Brain microvascular endothelial cell (primary cell): ENCODE data around the gene CDKL1.

Experiments used
- DNase-seq: peaks from one replicate; pipeline ENCODE4 v3.0.0-alpha.2; 2020
- H3K27ac ChIP-seq: fragments of 250-450 bp; sonication (Bioruptor Pico); 2 replicates; pipeline ENCODE4 v1.5.1; 2020; ENCODE audit warnings: mild to moderate bottlenecking, moderate library complexity
- H3K27me3 ChIP-seq: fragments of 250-450 bp; sonication (Bioruptor Pico); replicated peaks from 2 replicates; pipeline ENCODE4 v1.5.1; 2020; ENCODE audit warnings: mild to moderate bottlenecking
- H3K36me3 ChIP-seq: fragments of 250-450 bp; sonication (Bioruptor Pico); replicated peaks from 2 replicates; pipeline ENCODE4 v1.5.1; 2020; ENCODE audit warnings: mild to moderate bottlenecking
- H3K4me3 ChIP-seq: 2 replicates; pipeline ENCODE4 v1.5.1; 2011; ENCODE audit warnings: low read depth, mild to moderate bottlenecking, control low read depth, low read length, moderate library complexity
- CTCF ChIP-seq: IDR thresholded peaks from 2 replicates; pipeline ENCODE4 v1.5.1; 2011; ENCODE audit warnings: low read depth, mild to moderate bottlenecking, moderate library complexity, low read length, control low read depth, inconsistent platforms; ENCODE audit errors: missing control alignments
- in situ Hi-C: cut with HindIII; loops from 2 replicates; pipeline ENCODE4 v1.10.0; 2017; ENCODE audit warnings: low sequenced_read_pairs, low pct_ligation_motif_present

Gene CDKL1

GRCh38 chr14:50344876-50345563 lies 51.7 kb downstream of the CDKL1 start:
- Histone ChIP-seq H3K27me3 (no peaks in the 10 kb centered on the region), H3K36me3 (no peaks in the 10 kb centered on the region), H3K4me3 (no peak overlapping the region), H3K27ac (no peak overlapping the region)
- DNase-seq, result no peak
- in situ Hi-C loops, result no loop called here
- no peak for TF ChIP-seq CTCF

GRCh38 chr14:50344116-50344775 lies 52.4 kb downstream of the CDKL1 start:
- Histone ChIP-seq H3K4me3 (no peak overlapping the region), H3K36me3 (no peaks in the 10 kb centered on the region), H3K27ac (no peak overlapping the region), H3K27me3 (no peaks in the 10 kb centered on the region)
- in situ Hi-C loops, result no loop called here
- no peak for TF ChIP-seq CTCF
- DNase-seq, result no peak

GRCh38 chr14:50343434-50343833 lies 53.2 kb downstream of the CDKL1 start:
- no peaks in the 10 kb centered on the region for H3K27me3 ChIP-seq
- no peak for DNase-seq
- in situ Hi-C loops, result no loop called here
- no peak overlapping the region for H3K27ac ChIP-seq
- no peak for TF ChIP-seq CTCF
- H3K36me3 ChIP-seq, result no peaks in the 10 kb centered on the region
- H3K4me3 ChIP-seq, result no peak overlapping the region

- no peaks in the 10 kb centered on the region for H3K27me3 ChIP-seq
- no peaks in the 10 kb centered on the region for H3K36me3 ChIP-seq
- peak; percentile 60 for TF ChIP-seq CTCF
- no peak overlapping the region for H3K4me3 ChIP-seq
- in situ Hi-C loops, result no loop called here
- H3K27ac ChIP-seq, result no peak overlapping the region
- DNase-seq, result peak; percentile 69
Observed at GRCh38 chr14:50342221-50343078, 54.2 kb downstream of the CDKL1 start.

- in situ Hi-C loops, result no loop called here
Observed at GRCh38 chr14:50340963-50341362, 55.7 kb downstream of the CDKL1 start.

More at GRCh38 chr14:50340963-50341362, 55.7 kb downstream of the CDKL1 start:
- Histone ChIP-seq H3K36me3 (no peaks in the 10 kb centered on the region), H3K27ac (no peak overlapping the region), H3K27me3 (no peaks in the 10 kb centered on the region), H3K4me3 (no peak overlapping the region)
- TF ChIP-seq CTCF, result peak; percentile 46
- DNase-seq, result no peak
